Measurements from ENCODE around the gene APRT.

- TF ChIP-seq CTCF (IDR thresholded peaks at IDR 0.05; ENCODE audit: low read depth, low read length) (no peak), EZH2phosphoT487 (IDR thresholded peaks at IDR 0.05; ENCODE audit: low read depth) (no peak)
Observed at GRCh38 chr16:88775825-88776224, 35.9 kb downstream of the APRT start.

Measured in OCI-LY3 (cell line).